ENCODE data around the gene LRRC51.
"Not testable (repeated sequence)": the region's sequence is repeated elsewhere in the genome, so short reads cannot be mapped to it uniquely, and the experiment has no call there.

DNA sequence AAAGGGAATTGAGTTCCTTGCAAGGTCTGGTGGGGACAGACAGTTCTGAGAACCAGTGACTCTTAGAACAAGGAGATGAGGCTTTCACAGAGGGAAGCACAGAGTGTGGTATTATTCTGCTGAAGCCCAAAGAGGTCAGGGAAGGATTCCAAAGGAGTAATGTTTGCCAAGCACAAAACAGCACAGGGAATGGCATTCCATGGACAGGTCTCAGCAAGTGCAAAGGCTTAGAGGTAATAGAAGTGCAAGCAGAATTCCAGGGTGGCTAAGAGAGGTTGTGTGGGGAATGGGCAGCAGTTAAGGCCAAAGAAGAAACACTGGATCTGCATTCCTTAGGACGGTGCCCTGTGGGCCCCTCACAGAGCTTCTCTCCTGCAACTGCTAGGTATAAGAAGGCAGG, 61.4 kb downstream of the LRRC51 start:
- TF ChIP-seq, protein P1, sequence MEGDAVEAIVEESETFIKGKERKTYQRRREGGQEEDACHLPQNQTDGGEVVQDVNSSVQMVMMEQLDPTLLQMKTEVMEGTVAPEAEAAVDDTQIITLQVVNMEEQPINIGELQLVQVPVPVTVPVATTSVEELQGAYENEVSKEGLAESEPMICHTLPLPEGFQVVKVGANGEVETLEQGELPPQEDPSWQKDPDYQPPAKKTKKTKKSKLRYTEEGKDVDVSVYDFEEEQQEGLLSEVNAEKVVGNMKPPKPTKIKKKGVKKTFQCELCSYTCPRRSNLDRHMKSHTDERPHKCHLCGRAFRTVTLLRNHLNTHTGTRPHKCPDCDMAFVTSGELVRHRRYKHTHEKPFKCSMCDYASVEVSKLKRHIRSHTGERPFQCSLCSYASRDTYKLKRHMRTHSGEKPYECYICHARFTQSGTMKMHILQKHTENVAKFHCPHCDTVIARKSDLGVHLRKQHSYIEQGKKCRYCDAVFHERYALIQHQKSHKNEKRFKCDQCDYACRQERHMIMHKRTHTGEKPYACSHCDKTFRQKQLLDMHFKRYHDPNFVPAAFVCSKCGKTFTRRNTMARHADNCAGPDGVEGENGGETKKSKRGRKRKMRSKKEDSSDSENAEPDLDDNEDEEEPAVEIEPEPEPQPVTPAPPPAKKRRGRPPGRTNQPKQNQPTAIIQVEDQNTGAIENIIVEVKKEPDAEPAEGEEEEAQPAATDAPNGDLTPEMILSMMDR (IDR thresholded peaks at IDR 0.05): not testable (repeated sequence)
- TF ChIP-seq POLR2A (IDR thresholded peaks at IDR 0.05): not testable (repeated sequence)

All from uterus (tissue), 2 donors.